Activated naive CD4-positive, alpha-beta T cell treated with anti-CD3 and anti-CD28 coated beads, Interleukin-2, amount 10 ng/mL, durations not matched to agents 7 days and 5 days (primary cell): ENCODE measurements around the gene CCPG1.
A peak's percentile ranks its signal among the peaks of the same experiment; 100 is the strongest.

ENCODE experiments used
- CTCF ChIA-PET: fragments of 350-600 bp; sonication (Branson Sonifier 250); formaldehyde crosslinking; loops from one replicate; lab custom pipeline; 2021; ENCODE audit warnings: antibody characterized with exemption; lab: Charles Lee
- DNase-seq: peaks from one replicate; pipeline ENCODE4 v3.0.0-alpha.2; 2020
- H3K27ac Mint-ChIP-seq: one replicate; pipeline ENCODE4 v1.8.0; 2021; ENCODE audit warnings: mild to moderate bottlenecking, moderate library complexity, mixed read lengths
- H3K27me3 Mint-ChIP-seq: one replicate; pipeline ENCODE4 v1.8.0; 2021; ENCODE audit warnings: mild to moderate bottlenecking, mixed read lengths
- H3K36me3 Mint-ChIP-seq: one replicate; pipeline ENCODE4 v1.8.0; 2021; ENCODE audit warnings: mixed read lengths
- H3K4me1 Mint-ChIP-seq: one replicate; pipeline ENCODE4 v1.8.0; 2021; ENCODE audit warnings: mixed read lengths
- H3K4me3 Mint-ChIP-seq: one replicate; pipeline ENCODE4 v1.8.0; 2021; ENCODE audit warnings: mild to moderate bottlenecking, moderate library complexity, mixed read lengths
- H3K9me3 Mint-ChIP-seq: one replicate; pipeline ENCODE4 v1.8.0; 2021; ENCODE audit warnings: mixed read lengths

Gene CCPG1

DNA sequence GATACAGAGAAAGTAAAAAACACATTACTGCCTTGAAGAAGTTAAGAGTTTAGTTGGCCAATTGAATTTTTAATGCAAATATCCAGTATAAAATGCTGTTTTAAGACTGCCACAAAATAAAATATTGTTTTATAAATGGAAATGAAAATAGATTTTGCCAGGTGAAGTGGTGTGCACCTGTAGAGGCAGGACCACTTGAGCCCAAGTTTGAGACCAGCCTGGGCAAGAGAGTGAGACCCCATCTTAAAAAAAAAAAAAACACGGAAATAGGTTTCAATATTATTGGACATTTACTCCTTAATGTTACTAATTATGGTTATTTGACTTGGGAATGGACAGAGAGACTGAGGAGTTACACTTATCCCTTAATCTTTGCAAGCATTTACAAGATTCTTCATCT lies 87.2 kb downstream of the CCPG1 start:
- no peak overlapping the region for H3K4me3 Mint-ChIP-seq
- no peaks in the 10 kb centered on the region for H3K9me3 Mint-ChIP-seq
- no peak overlapping the region for H3K27ac Mint-ChIP-seq
- H3K36me3 Mint-ChIP-seq = peaks cover 39% of the 10 kb centered on the region
- no peaks in the 10 kb centered on the region for H3K27me3 Mint-ChIP-seq
- no peak for DNase-seq
- peaks cover 44% of the 10 kb centered on the region for H3K4me1 Mint-ChIP-seq
- CTCF ChIA-PET = no interaction called here

DNA sequence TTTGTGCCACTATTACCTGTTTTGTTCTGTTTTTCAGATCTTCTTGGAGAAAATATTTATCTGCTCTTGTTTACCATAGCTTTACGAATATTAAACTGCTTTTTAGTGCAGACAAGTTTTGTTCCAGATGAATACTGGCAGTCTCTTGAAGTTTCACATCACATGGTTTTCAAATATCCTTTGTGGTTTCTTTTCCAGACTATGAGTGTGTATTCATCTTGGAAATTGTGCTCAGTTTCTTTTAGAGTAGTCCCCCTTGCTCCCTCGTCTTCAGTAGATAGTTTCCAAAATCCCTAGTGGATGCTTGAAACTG lies 88.0 kb downstream of the CCPG1 start:
- CTCF ChIA-PET = interaction anchor here (1.0 kb wide), 1 partner anchor 151 kb away, joined by 3 read pairs; no protein-coding TSS in a partner anchor
- Mint-ChIP-seq H3K4me3 (peak overlapping the region; percentile 66), H3K9me3 (no peaks in the 10 kb centered on the region), H3K27ac (peak overlapping the region; percentile 52), H3K27me3 (no peaks in the 10 kb centered on the region), H3K36me3 (peaks cover 45% of the 10 kb centered on the region), H3K4me1 (peaks cover 50% of the 10 kb centered on the region)
- DNase-seq = no peak

DNA sequence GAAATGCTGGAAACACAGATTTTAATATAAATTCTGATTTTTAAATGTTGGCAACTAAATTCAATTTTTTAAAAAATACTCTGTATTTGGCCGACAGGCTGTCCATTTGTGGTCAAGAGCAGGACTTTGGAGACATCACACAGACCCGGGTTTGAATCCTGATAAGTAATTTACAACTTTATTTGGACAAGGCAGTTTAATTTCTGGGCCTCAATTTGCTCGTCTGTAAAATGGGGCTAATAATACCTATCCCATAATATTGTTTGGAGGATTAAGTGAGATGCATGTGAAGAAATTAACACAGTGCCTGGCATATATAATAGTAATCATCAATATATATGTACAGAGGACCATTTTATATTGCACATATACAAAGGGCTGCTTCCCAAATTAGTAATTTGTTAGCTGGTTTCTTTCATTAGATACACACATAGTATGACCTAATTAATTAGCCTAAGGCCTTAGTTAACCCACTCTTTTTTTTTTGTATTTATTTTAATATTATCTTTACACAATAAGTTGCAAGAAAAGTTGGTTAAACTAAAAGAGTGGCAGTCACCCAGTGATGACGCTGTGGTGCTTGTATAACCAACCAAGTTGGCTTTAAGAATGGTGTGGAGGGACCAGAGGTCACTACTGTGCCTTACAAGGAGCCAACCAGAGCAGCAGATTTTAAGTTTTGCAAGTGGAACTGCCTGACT lies 88.5 kb downstream of the CCPG1 start:
- CTCF ChIA-PET = interaction anchor here (1.0 to 1.3 kb wide), 3 partner anchors 88 to 151 kb away, joined by 3 to 4 read pairs (median 4); partner anchors contain the start of gene CCPG1
- peaks cover 50% of the 10 kb centered on the region for H3K36me3 Mint-ChIP-seq
- H3K4me1 Mint-ChIP-seq = peaks cover 55% of the 10 kb centered on the region
- no peaks in the 10 kb centered on the region for H3K27me3 Mint-ChIP-seq
- H3K9me3 Mint-ChIP-seq = no peaks in the 10 kb centered on the region
- no peak for DNase-seq
- peak overlapping the region; percentile 99 for H3K27ac Mint-ChIP-seq
- H3K4me3 Mint-ChIP-seq = peak overlapping the region; percentile 90

DNA sequence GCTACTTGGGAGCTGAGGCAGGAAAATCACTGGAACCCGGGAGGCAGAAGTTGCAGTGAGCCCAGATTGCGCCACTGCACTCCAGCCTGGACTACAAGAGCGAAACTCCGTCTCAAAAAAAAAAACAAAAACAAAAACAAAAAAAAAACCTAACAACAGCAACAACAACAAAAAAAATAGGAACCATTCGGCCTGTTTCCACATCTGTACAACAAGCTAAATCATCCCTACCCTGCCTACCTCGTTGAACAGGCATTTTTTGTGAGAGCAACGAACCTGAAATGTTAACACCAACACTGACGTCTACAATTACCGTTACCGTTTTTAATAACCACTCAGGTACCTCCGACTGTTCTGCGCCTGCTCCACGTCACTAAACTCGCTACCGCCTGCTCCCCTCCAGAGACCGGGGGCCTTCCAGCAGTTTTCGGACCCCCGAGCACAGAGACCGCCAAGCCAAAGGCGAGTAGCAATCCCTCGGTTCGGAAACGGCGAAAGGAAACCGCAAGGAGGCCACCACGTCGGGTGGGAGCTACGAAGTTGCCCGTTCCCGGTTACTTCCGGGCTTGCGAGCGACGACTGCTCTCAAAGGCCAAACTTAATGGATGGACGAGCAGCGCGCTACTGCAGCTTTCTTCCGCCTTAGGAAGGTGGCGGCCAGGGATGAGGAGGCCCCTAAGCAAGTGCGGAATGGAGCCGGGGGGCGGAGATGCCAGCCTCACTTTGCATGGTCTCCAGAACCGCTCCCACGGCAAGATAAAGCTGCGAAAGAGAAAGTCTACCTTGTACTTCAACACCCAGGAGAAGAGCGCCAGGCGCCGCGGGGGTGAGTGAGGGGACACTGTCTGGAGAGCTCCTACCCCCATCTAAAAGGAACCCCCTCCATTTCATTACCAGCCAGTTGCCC lies 89.3 kb downstream of the CCPG1 start, which contains the start of the genes PIGB and PIGBOS1:
PIGB (plus strand) TSS at position 635 of the 907 bp plus-strand sequence; CDS start at position 664, 29 bp downstream.
PIGBOS1 (minus strand) TSS at position 536 of the 907 bp plus-strand sequence. CDS start 1,331 bp downstream, outside the sequence.
- peak within 1 kb of the TSS; percentile 99 for H3K27ac Mint-ChIP-seq
- H3K4me1 Mint-ChIP-seq = peaks cover 61% of the 10 kb centered on the region
- H3K9me3 Mint-ChIP-seq = no peaks in the 10 kb centered on the region
- peaks cover 52% of the 10 kb centered on the region for H3K36me3 Mint-ChIP-seq
- CTCF ChIA-PET = interaction anchor here (1.0 to 1.3 kb wide), 4 partner anchors 25 to 150 kb away, joined by 3 to 4 read pairs (median 4); partner anchors contain the start of gene CCPG1
- peak; percentile 88 for DNase-seq
- H3K4me3 Mint-ChIP-seq = peak within 1 kb of the TSS; percentile 90
- H3K27me3 Mint-ChIP-seq = no peaks in the 10 kb centered on the region
